ENCODE results near the gene SORBS2. TPM values are rescaled to one million over a fixed set of nuclear protein-coding genes. Genes with fewer than 3 reads are reported as not detected.

SORBS2 gene
- total RNA-seq, 4 donors from 2014 or later = 33.4 to 286 (median 47.6) TPM

GRCh38 chr4:185810746-185811508, 1.1 kb downstream of the SORBS2 start:
- no peaks in the 10 kb centered on the region for H3K27me3 ChIP-seq
- no peaks in the 10 kb centered on the region for H3K36me3 ChIP-seq
- H3K9me3 ChIP-seq = no peaks in the 10 kb centered on the region
- WGBS, 2 donors = 40 to 49% methylated on average over 11 to 13 of the region's 13 CpGs
- DNase-seq = no peak
- peak overlapping the region; percentile 24 to 62 (median 42) for H3K27ac ChIP-seq
- peak overlapping the region; percentile 23 to 60 (median 40) for H3K4me3 ChIP-seq
- TF ChIP-seq POLR2A (IDR thresholded peaks at IDR 0.05) = no peak
- TF ChIP-seq CTCF (IDR thresholded peaks at IDR 0.05) = no peak
- intact Hi-C loops (cut with DNase I) = no loop called here
- H3K4me1 ChIP-seq = peaks cover 0 to 10% (median 0%) of the 10 kb centered on the region in 3 donors

DNA sequence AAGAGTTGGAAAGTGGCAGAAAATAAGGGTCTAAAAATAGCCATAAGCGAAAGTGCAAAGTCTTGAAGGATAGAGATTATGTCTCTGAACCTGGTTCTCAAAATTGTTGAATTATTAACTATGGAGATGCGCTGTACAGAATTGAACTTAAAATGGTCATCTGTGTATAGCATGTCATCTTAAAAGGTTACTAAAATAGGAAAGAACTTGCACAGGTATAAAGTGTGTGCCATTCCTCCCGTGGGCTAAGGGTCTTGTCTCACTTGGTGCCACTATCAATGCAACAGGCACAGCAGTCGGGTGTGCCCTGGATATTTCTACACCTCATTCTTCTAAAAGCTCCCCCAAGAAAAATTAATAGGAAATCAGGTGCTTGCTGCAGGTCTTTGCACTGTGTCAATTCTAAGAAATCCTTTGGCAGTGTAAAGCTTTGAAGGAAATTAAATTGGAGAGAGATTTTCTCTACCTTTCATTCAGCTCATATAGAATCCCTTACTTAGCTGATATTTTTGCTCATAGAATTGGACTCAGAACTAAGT, 2.4 kb downstream of the SORBS2 start:
- Histone ChIP-seq H3K36me3 (no peaks in the 10 kb centered on the region), H3K4me3 (peak overlapping the region; percentile 23 to 60 (median 40)), H3K27me3 (no peaks in the 10 kb centered on the region), H3K9me3 (no peaks in the 10 kb centered on the region), H3K27ac (no peak overlapping the region), H3K4me1 (peaks cover 0 to 10% (median 0%) of the 10 kb centered on the region in 3 donors)
- no peak for DNase-seq
- intact Hi-C loops (cut with DNase I) = no loop called here
- TF ChIP-seq CTCF (IDR thresholded peaks at IDR 0.05) (no peak), POLR2A (IDR thresholded peaks at IDR 0.05) (no peak)
- 69 to 71% methylated on average over 4 of the region's 4 CpGs for WGBS, 2 donors

GRCh38 chr4:185809121-185809520, 2.9 kb downstream of the SORBS2 start:
- TF ChIP-seq CTCF (IDR thresholded peaks at IDR 0.05) = no peak
- no peak for TF ChIP-seq POLR2A (IDR thresholded peaks at IDR 0.05)
- Histone ChIP-seq H3K4me3 (peak overlapping the region in 3 of 4 donors; percentile 4 to 14 (median 5)), H3K27me3 (no peaks in the 10 kb centered on the region), H3K36me3 (no peaks in the 10 kb centered on the region), H3K4me1 (peaks cover 0 to 10% (median 0%) of the 10 kb centered on the region in 3 donors), H3K27ac (no peak overlapping the region), H3K9me3 (no peaks in the 10 kb centered on the region)
- DNase-seq = no peak
- intact Hi-C loops (cut with DNase I) = no loop called here
- WGBS, 2 donors = 73% methylated on average over 1 of the region's 1 CpG; no CpG with 5 or more reads in 1 of the 2 donors

GRCh38 chr4:185805979-185806378, 6.0 kb downstream of the SORBS2 start:
- H3K9me3 ChIP-seq = no peaks in the 10 kb centered on the region
- DNase-seq = no peak
- no peak overlapping the region for H3K27ac ChIP-seq
- no peak overlapping the region for H3K4me3 ChIP-seq
- H3K4me1 ChIP-seq = peaks cover 0 to 10% (median 0%) of the 10 kb centered on the region in 3 donors
- no peaks in the 10 kb centered on the region for H3K27me3 ChIP-seq
- H3K36me3 ChIP-seq = no peaks in the 10 kb centered on the region
- WGBS, 2 donors = 89 to 91% methylated on average over 4 of the region's 4 CpGs
- TF ChIP-seq CTCF (IDR thresholded peaks at IDR 0.05) (no peak), POLR2A (IDR thresholded peaks at IDR 0.05) (no peak)
- intact Hi-C loops (cut with DNase I) = no loop called here

- no peak for DNase-seq
- TF ChIP-seq CTCF (IDR thresholded peaks at IDR 0.05) (no peak), POLR2A (IDR thresholded peaks at IDR 0.05) (no peak)
- 94 to 96% methylated on average over 9 of the region's 9 CpGs for WGBS, 2 donors
- Histone ChIP-seq H3K9me3 (no peaks in the 10 kb centered on the region), H3K4me1 (peaks cover 0 to 10% (median 0%) of the 10 kb centered on the region in 3 donors), H3K4me3 (no peak overlapping the region), H3K27ac (no peak overlapping the region), H3K27me3 (no peaks in the 10 kb centered on the region), H3K36me3 (no peaks in the 10 kb centered on the region)
- intact Hi-C loops (cut with DNase I) = no loop called here
Observed at GRCh38 chr4:185805262-185805802, 6.7 kb downstream of the SORBS2 start.
